Bronchial epithelial cell (primary cell): ENCODE data around the gene IMPACT. TPM values are rescaled to one million over a fixed set of nuclear protein-coding genes. Genes with fewer than 3 reads are reported as not detected.

Source experiments
- DNase-seq: peaks from one replicate; pipeline ENCODE4 v3.0.0-alpha.2; 2010; ENCODE audit warnings: low read depth
- FAIRE-seq: peaks from 2 replicates; lab custom pipeline; 2011; peaks lifted over from hg19 to GRCh38; lab: Jason Lieb, UNC
- H3K27me3 ChIP-seq: 2 replicates; pipeline ENCODE4 v1.5.1; 2011; ENCODE audit warnings: low read length; ENCODE audit not compliant: control insufficient read depth, insufficient read depth
- H3K36me3 ChIP-seq: 2 replicates; pipeline ENCODE4 v1.5.1; 2011; ENCODE audit warnings: low read length; ENCODE audit not compliant: control insufficient read depth, insufficient read depth
- H3K4me3 ChIP-seq: 2 replicates; pipeline ENCODE4 v1.5.1; 2011; ENCODE audit warnings: mild to moderate bottlenecking, low read depth, low read length, control low read depth
- CTCF ChIP-seq: IDR thresholded peaks from 2 replicates; pipeline ENCODE4 v1.5.1; 2011; ENCODE audit warnings: mild to moderate bottlenecking, moderate library complexity, low read length, control low read depth, inconsistent platforms; ENCODE audit not compliant: insufficient read depth, severe bottlenecking
- total RNA-seq: library from RNA; depleted of rRNA; stranded (reverse); fragments of >200 nt; gene quantifications from 2 replicates; pipeline ENCODE4 v1.2.1, GENCODE V29; 2014

The IMPACT gene
- total RNA-seq, 1 donor from 2014 or later, result 24.5 TPM

- Histone ChIP-seq H3K4me3 (no peak overlapping the region), H3K27me3 (no peaks in the 10 kb centered on the region), H3K36me3 (no peaks in the 10 kb centered on the region)
- DNase-seq, result no peak
- peak; percentile 32 for TF ChIP-seq CTCF
- FAIRE-seq, result no peak
These were observed 13.3 kb upstream of the IMPACT start for GRCh38 chr18:24413148-24413547.

- no peak for TF ChIP-seq CTCF
- H3K27me3 ChIP-seq, result no peaks in the 10 kb centered on the region
- no peaks in the 10 kb centered on the region for H3K36me3 ChIP-seq
- no peak overlapping the region for H3K4me3 ChIP-seq
- no peak for DNase-seq
- no peak for FAIRE-seq
These were observed 12.0 kb upstream of the IMPACT start for GRCh38 chr18:24414349-24415003.

- no peaks in the 10 kb centered on the region for H3K36me3 ChIP-seq
- DNase-seq (no peak), FAIRE-seq (no peak)
- H3K27me3 ChIP-seq, result no peaks in the 10 kb centered on the region
- no peak overlapping the region for H3K4me3 ChIP-seq
- no peak for TF ChIP-seq CTCF
These were observed 9.0 kb upstream of the IMPACT start for GRCh38 chr18:24417480-24417879.

- no peak for TF ChIP-seq CTCF
- DNase-seq (peak; percentile 64), FAIRE-seq (no peak)
- Histone ChIP-seq H3K27me3 (no peaks in the 10 kb centered on the region), H3K4me3 (no peak overlapping the region), H3K36me3 (no peaks in the 10 kb centered on the region)
These were observed 5.9 kb upstream of the IMPACT start for GRCh38 chr18:24420551-24420950.

GRCh38 chr18:24421831-24422230 lies 4.6 kb upstream of the IMPACT start:
- H3K4me3 ChIP-seq, result no peak overlapping the region
- H3K36me3 ChIP-seq, result no peaks in the 10 kb centered on the region
- TF ChIP-seq CTCF, result no peak
- DNase-seq (no peak), FAIRE-seq (no peak)
- no peaks in the 10 kb centered on the region for H3K27me3 ChIP-seq

GRCh38 chr18:24426073-24426397 lies 435 bp upstream of the IMPACT start:
- DNase-seq (no peak), FAIRE-seq (no peak)
- no peak for TF ChIP-seq CTCF
- Histone ChIP-seq H3K27me3 (no peaks in the 10 kb centered on the region), H3K4me3 (peak overlapping the region; percentile 80), H3K36me3 (no peaks in the 10 kb centered on the region)
